H1 (cell line): Measurements from ENCODE around the gene CYB561. TPM values are rescaled to one million over a fixed set of nuclear protein-coding genes. Genes with fewer than 3 reads are reported as not detected.

Source experiments
- CTCF ChIA-PET: fragments of 300-600 bp; sonication (Branson Sonifier 250); formaldehyde crosslinking; loops from one replicate; lab custom pipeline; 2021; ENCODE audit not compliant: partially characterized antibody; lab: Charles Lee
- POLR2A ChIA-PET: fragments of 300-600 bp; sonication (Branson Sonifier 250); formaldehyde crosslinking; loops from one replicate; lab custom pipeline; 2021; ENCODE audit warnings: inconsistent platforms; ENCODE audit not compliant: partially characterized antibody; lab: Charles Lee
- DNase-seq, 2 experiments: peaks; one replicate each; pipeline versions ENCODE4 v3.0.0 to v3.0.0-alpha.2; 2010 to 2022; ENCODE audit warnings: low spot score in 2 of 2, low read depth in 1 of 2, mixed read lengths in 1 of 2
- FAIRE-seq: peaks from 2 replicates; lab custom pipeline; 2011; peaks lifted over from hg19 to GRCh38; lab: Jason Lieb, UNC
- H2AFZ ChIP-seq: 2 replicates; pipeline ENCODE4 v1.8.1; 2012; ENCODE audit warnings: low read length, inconsistent platforms
- H2AK5ac ChIP-seq: 2 replicates; pipeline ENCODE4 v1.6.1; 2013; ENCODE audit warnings: low read depth, low read length
- H2BK120ac ChIP-seq: replicated peaks from 2 replicates; pipeline ENCODE3; 2013; ENCODE audit warnings: low read depth, low read length, inconsistent platforms
- H2BK12ac ChIP-seq: 2 replicates; pipeline ENCODE4 v1.6.1; 2013; ENCODE audit warnings: low read depth, low read length
- H2BK15ac ChIP-seq: 2 replicates; pipeline ENCODE4 v1.6.1; 2013; ENCODE audit warnings: low read length
- H2BK20ac ChIP-seq: 2 replicates; pipeline ENCODE4 v1.6.1; 2013; ENCODE audit warnings: low read length
- H2BK5ac ChIP-seq: 2 replicates; pipeline ENCODE4 v1.6.1; 2013; ENCODE audit warnings: low read depth, low read length
- H3K14ac ChIP-seq: 2 replicates; pipeline ENCODE4 v1.6.1; 2013; ENCODE audit warnings: inconsistent platforms; ENCODE audit not compliant: insufficient read length
- H3K18ac ChIP-seq: 2 replicates; pipeline ENCODE4 v1.6.1; 2013; ENCODE audit warnings: low read length; ENCODE audit errors: extremely low read depth
- H3K23ac ChIP-seq: 2 replicates; pipeline ENCODE4 v1.6.1; 2013; ENCODE audit warnings: inconsistent platforms; ENCODE audit not compliant: insufficient read length
- H3K23me2 ChIP-seq: 2 replicates; pipeline ENCODE4 v1.6.1; 2013; ENCODE audit warnings: low read depth, low read length
- H3K27ac ChIP-seq: 2 replicates; pipeline ENCODE4 v1.6.1; 2011; ENCODE audit warnings: low read depth, low read length, inconsistent platforms
- H3K27me3 ChIP-seq, 4 experiments: replicated peaks in 1 of 4; 1 replicate in 1 of 4; 2 replicates in 3 of 4; pipeline versions ENCODE4 v1.6.1 to v1.8.1; 2011 to 2013; ENCODE audit warnings: low read length in 3 of 4, mild to moderate bottlenecking in 3 of 4, inconsistent platforms in 2 of 4, mixed read lengths in 2 of 4, moderate library complexity in 1 of 4; ENCODE audit not compliant: control insufficient read depth in 3 of 4, insufficient read depth in 3 of 4; ENCODE audit errors: extremely low read depth in 1 of 4
- H3K36me3 ChIP-seq, 4 experiments: 2 replicates each; pipeline versions ENCODE4 v1.6.1 to v1.8.1; 2011 to 2013; ENCODE audit warnings: mild to moderate bottlenecking in 4 of 4, low read length in 3 of 4, moderate library complexity in 2 of 4, control low read depth in 1 of 4, inconsistent platforms in 1 of 4; ENCODE audit not compliant: insufficient read depth in 4 of 4, control insufficient read depth in 2 of 4
- H3K4ac ChIP-seq: replicated peaks from 2 replicates; pipeline ENCODE3; 2013; ENCODE audit warnings: low read length, low read depth, mixed read lengths, inconsistent platforms; ENCODE audit not compliant: insufficient read length
- H3K4me1 ChIP-seq, 4 experiments: replicated peaks in 1 of 4; 1 replicate in 1 of 4; 2 replicates in 3 of 4; pipeline versions ENCODE4 v1.6.1 to v1.8.1; 2011 to 2013; ENCODE audit warnings: low read length in 3 of 4, inconsistent platforms in 2 of 4, mixed read lengths in 1 of 4; ENCODE audit not compliant: insufficient read depth in 4 of 4, control insufficient read depth in 3 of 4
- H3K4me2 ChIP-seq, 2 experiments: 2 replicates each; pipeline versions ENCODE4 v1.6.1 to v1.8.1; 2011 to 2013; ENCODE audit warnings: low read depth in 2 of 2, low read length in 2 of 2, control low read depth in 1 of 2, inconsistent platforms in 1 of 2, mild to moderate bottlenecking in 1 of 2; ENCODE audit not compliant: insufficient read depth in 1 of 2
- H3K4me3 ChIP-seq, 4 experiments: fragments of 200-600, 300-600 bp in 1 of 4; sonication (generic), shearing (Covaris generic), sonication (Bioruptor Twin) in 1 of 4; 2 replicates each; pipeline versions ENCODE4 v1.5.1 to v1.8.1; 2011 to 2016; ENCODE audit warnings: low read length in 4 of 4, low read depth in 3 of 4, control low read depth in 2 of 4, inconsistent platforms in 2 of 4, mild to moderate bottlenecking in 2 of 4, mixed read lengths in 1 of 4, moderate library complexity in 1 of 4; ENCODE audit not compliant: insufficient read depth in 2 of 4; ENCODE audit errors: extremely low read depth in 1 of 4
- H3K56ac ChIP-seq: replicated peaks from 2 replicates; pipeline ENCODE3; 2013; ENCODE audit warnings: low read depth, mild to moderate bottlenecking, mixed read lengths, low read length, inconsistent platforms; ENCODE audit not compliant: insufficient read length
- H3K79me1 ChIP-seq: 2 replicates; pipeline ENCODE4 v1.6.1; 2013; ENCODE audit warnings: low read depth, low read length, control low read depth
- H3K79me2 ChIP-seq, 2 experiments: 2 replicates each; pipeline versions ENCODE4 v1.6.1 to v1.8.1; 2012 to 2013; ENCODE audit warnings: low read length in 2 of 2, mild to moderate bottlenecking in 2 of 2, inconsistent platforms in 1 of 2; ENCODE audit not compliant: insufficient read depth in 2 of 2, control insufficient read depth in 1 of 2
- H3K9ac ChIP-seq, 4 experiments: replicated peaks in 1 of 4; 1 replicate in 1 of 4; 2 replicates in 3 of 4; pipeline versions ENCODE4 v1.6.1 to v1.8.1; 2011 to 2013; ENCODE audit warnings: low read depth in 3 of 4, low read length in 3 of 4, control low read depth in 2 of 4, mild to moderate bottlenecking in 2 of 4, moderate library complexity in 2 of 4, inconsistent platforms in 1 of 4; ENCODE audit errors: extremely low read depth in 1 of 4
- H3K9me3 ChIP-seq, 2 experiments: 2 replicates each; pipeline versions ENCODE4 v1.6.1 to v1.8.1; 2012 to 2013; ENCODE audit warnings: mild to moderate bottlenecking in 2 of 2, moderate library complexity in 2 of 2, control low read depth in 1 of 2, inconsistent platforms in 1 of 2, low read depth in 1 of 2, low read length in 1 of 2, mixed read lengths in 1 of 2; ENCODE audit not compliant: insufficient read depth in 2 of 2
- H4K20me1 ChIP-seq, 2 experiments: replicated peaks in 1 of 2; 2 replicates each; pipeline versions ENCODE3 to v1.8.1; 2011 to 2013; ENCODE audit warnings: inconsistent platforms in 2 of 2, low read length in 2 of 2, mild to moderate bottlenecking in 1 of 2; ENCODE audit not compliant: insufficient read depth in 2 of 2, control insufficient read depth in 1 of 2
- H4K5ac ChIP-seq: 2 replicates; pipeline ENCODE4 v1.6.1; 2013; ENCODE audit warnings: low read length, low read depth, mixed read lengths, inconsistent platforms; ENCODE audit not compliant: insufficient read length
- H4K8ac ChIP-seq: 2 replicates; pipeline ENCODE4 v1.8.0; 2013; ENCODE audit warnings: mild to moderate bottlenecking, moderate library complexity, low read length, inconsistent platforms; ENCODE audit not compliant: insufficient read depth; ENCODE audit errors: extremely low read depth
- H4K91ac ChIP-seq: replicated peaks from 2 replicates; pipeline ENCODE3; 2013; ENCODE audit warnings: low read length, mixed read lengths, inconsistent platforms; ENCODE audit not compliant: insufficient read length
- CBX8 ChIP-seq: fragments of 300-800, 300-1000 bp; sonication (generic); IDR thresholded peaks from 2 replicates; pipeline ENCODE4 v1.7.1; 2016; ENCODE audit warnings: low read depth, low read length, borderline replicate concordance
- CEBPB ChIP-seq: IDR thresholded peaks from 2 replicates; pipeline ENCODE4 v1.6.1; 2012; ENCODE audit warnings: low read depth, low read length
- EP300 ChIP-seq, 2 experiments: IDR thresholded peaks; 1 replicate in 1 of 2; 2 replicates in 1 of 2; pipeline ENCODE4 v1.6.1; 2011 to 2012; ENCODE audit warnings: low read depth in 2 of 2, low read length in 2 of 2, mild to moderate bottlenecking in 2 of 2, borderline replicate concordance in 1 of 2, inconsistent platforms in 1 of 2, moderate library complexity in 1 of 2
- EZH2 ChIP-seq: fragments of 200-600 bp; sonication (generic); IDR thresholded peaks from 2 replicates; pipeline ENCODE4 v1.7.1; 2012; ENCODE audit warnings: low read depth, mild to moderate bottlenecking, moderate library complexity, low read length, inconsistent platforms; ENCODE audit not compliant: severe bottlenecking
- FOSL1 ChIP-seq: IDR thresholded peaks from 2 replicates; pipeline ENCODE4 v1.6.1; 2011; ENCODE audit warnings: mild to moderate bottlenecking, low read depth, low read length, moderate library complexity; ENCODE audit not compliant: insufficient read depth
- GTF2F1 ChIP-seq: IDR thresholded peaks from 2 replicates; pipeline ENCODE4 v1.6.1; 2012; ENCODE audit warnings: low read depth, low read length, improper control_type of control experiment, borderline replicate concordance
- JUND ChIP-seq: IDR thresholded peaks from 2 replicates; pipeline ENCODE4 v1.6.1; 2011; ENCODE audit warnings: mild to moderate bottlenecking, improper control_type of control experiment, low read length
- KDM1A ChIP-seq: fragments of 200-600, 300-600 bp; sonication (generic); IDR thresholded peaks from 2 replicates; pipeline ENCODE4 v1.7.1; 2016; ENCODE audit warnings: mild to moderate bottlenecking, low read length, borderline replicate concordance
- KDM4A ChIP-seq: IDR thresholded peaks from one replicate; pipeline ENCODE4 v1.7.1; 2012; ENCODE audit warnings: low read depth, mild to moderate bottlenecking, moderate library complexity, low read length, inconsistent platforms; ENCODE audit not compliant: severe bottlenecking
- POLR2A ChIP-seq, 2 experiments: IDR thresholded peaks; 1 replicate in 1 of 2; 2 replicates in 1 of 2; pipeline ENCODE4 v1.6.1; 2011; ENCODE audit warnings: low read depth in 2 of 2, low read length in 2 of 2, mild to moderate bottlenecking in 2 of 2; ENCODE audit errors: control extremely low read depth in 1 of 2
- RFX5 ChIP-seq: IDR thresholded peaks from 2 replicates; pipeline ENCODE4 v1.6.1; 2011; ENCODE audit warnings: low read depth, low read length, improper control_type of control experiment, borderline replicate concordance
- TBP ChIP-seq: IDR thresholded peaks from 2 replicates; pipeline ENCODE4 v1.6.1; 2011; ENCODE audit warnings: low read depth, low read length, improper control_type of control experiment
- WGBS, 2 experiments: shearing (Covaris generic) in 1 of 2; methylation state at CpG; one replicate each; pipeline versions ENCODE4 v1.1.6 to v1.1.7; 2013 to 2015; ENCODE audit warnings: low lambda C conversion rate in 2 of 2, mixed read lengths in 2 of 2, inconsistent platforms in 1 of 2, low coverage in 1 of 2, missing lambda C conversion rate in 1 of 2; ENCODE audit not compliant: insufficient replicate concordance in 2 of 2, insufficient coverage in 1 of 2, insufficient read length in 1 of 2; ENCODE audit errors: extremely low coverage in 1 of 2, missing lambda C conversion rate in 1 of 2; 5-methylcytosine and 5-hydroxymethylcytosine counted together
- polyA plus RNA-seq, 7 experiments: library from polyadenylated mRNA; depleted of rRNA in 3 of 7; stranded (reverse) in 5 of 7; unstranded in 2 of 7; fragments of >200 nt in 5 of 7; fragments of 200-250 nt in 2 of 7; gene quantifications; 1 replicate in 5 of 7; 2 replicates in 1 of 7; 4 replicates in 1 of 7; pipeline versions ENCODE4 v1.2.1 to v1.2.3, GENCODE V29; 2011 to 2013; ENCODE audit warnings: missing spikeins in 2 of 7, mixed read lengths in 2 of 7
- total RNA-seq: library from RNA; stranded (reverse); fragmentation: NEBNext Ultra II Directional; extraction: Animal tissue kit (Norgen Biotek cat#: 25700); gene quantifications from 2 replicates; pipeline ENCODE4 v1.2.1, GENCODE V29; 2021

CYB561 gene
- total and polyA plus RNA-seq, 2 of the 8 experiments (the other 6 are each of a cell fraction or from before 2014, with no cell fraction given), result 19.7 to 23.4 TPM

DNA sequence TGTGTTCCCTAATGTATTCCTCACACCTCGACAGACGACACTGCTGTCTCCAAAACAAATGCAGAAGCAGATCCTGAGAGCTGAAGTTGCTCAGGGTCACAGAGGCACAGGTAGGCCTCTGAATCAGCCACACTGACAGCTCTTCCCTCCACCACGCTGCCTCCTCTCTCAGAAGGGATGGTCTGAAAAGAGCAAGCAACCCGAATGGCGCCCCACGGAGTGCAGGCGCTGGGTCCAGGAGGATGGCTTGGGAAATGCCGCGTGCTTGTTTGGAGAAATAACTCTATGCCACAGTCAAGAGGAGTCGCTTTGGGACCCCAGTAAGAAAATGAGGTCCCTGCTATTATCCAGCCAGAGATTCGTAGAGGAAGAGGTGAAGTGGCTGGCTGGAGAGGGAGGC lies 15.9 kb downstream of the CYB561 start:
- 90% methylated on average over 11 of the region's 11 CpGs; no CpG with 5 or more reads in 1 of the 2 experiments for WGBS, 2 experiments
- POLR2A ChIA-PET, result interaction anchor here (0.5 to 0.9 kb wide), 3 partner anchors 13 to 193 kb away, joined by 3 to 4 read pairs (median 3); no protein-coding TSS in a partner anchor
- no peak overlapping the region for H2BK12ac ChIP-seq
- no peaks in the 10 kb centered on the region for H3K36me3 ChIP-seq
- peaks cover 2 to 8% (median 4%) of the 10 kb centered on the region in 4 experiments; a peak in 6 of 7 replicates for H3K4me1 ChIP-seq
- no peak overlapping the region for H3K14ac ChIP-seq
- FAIRE-seq, result no peak
- no peak overlapping the region for H2AFZ ChIP-seq
- H3K23me2 ChIP-seq, result no peaks in the 10 kb centered on the region
- no peak overlapping the region for H3K56ac ChIP-seq
- H3K4me3 ChIP-seq, result no peak overlapping the region
- no peak overlapping the region for H2BK5ac ChIP-seq
- no peak for DNase-seq
- no peaks in the 10 kb centered on the region for H3K27me3 ChIP-seq
- H3K9me3 ChIP-seq, result no peaks in the 10 kb centered on the region
- H4K8ac ChIP-seq, result no peak overlapping the region
- no peak overlapping the region for H2AK5ac ChIP-seq
- H2BK20ac ChIP-seq, result no peak overlapping the region
- no peak overlapping the region for H3K9ac ChIP-seq
- H4K20me1 ChIP-seq, result no peaks in the 10 kb centered on the region
- H3K4ac ChIP-seq, result no peak overlapping the region
- no peak overlapping the region for H2BK120ac ChIP-seq
- no peak overlapping the region for H4K91ac ChIP-seq
- no peak overlapping the region for H3K4me2 ChIP-seq
- no peaks in the 10 kb centered on the region for H3K79me2 ChIP-seq
- H4K5ac ChIP-seq, result no peak overlapping the region
- no peak overlapping the region for H2BK15ac ChIP-seq
- H3K18ac ChIP-seq, result no peak overlapping the region
- H3K27ac ChIP-seq, result no peak overlapping the region
- H3K79me1 ChIP-seq, result no peaks in the 10 kb centered on the region
- TF ChIP-seq TBP (no peak), GTF2F1 (no peak), POLR2A (IDR thresholded peaks at IDR 0.05; ENCODE audit: control extremely low read depth in 1 of 2, low read depth in 2 of 2, low read length in 2 of 2) (no peak), JUND (no peak), KDM4A (no peak), EZH2 (no peak), FOSL1 (no peak), CBX8 (no peak), RFX5 (no peak), EP300 (IDR thresholded peaks at IDR 0.05; ENCODE audit: borderline replicate concordance in 1 of 2, low read depth in 2 of 2, low read length in 2 of 2) (no peak), CEBPB (no peak), KDM1A (no peak)
- CTCF ChIA-PET, result interaction anchor here (0.6 to 29.0 kb wide), 8 partner anchors 12 to 374 kb away, joined by 3 to 758 read pairs (median 5); partner anchors contain the start of genes ACE and CYB561
- H3K23ac ChIP-seq, result no peak overlapping the region
